ENCODE results near the gene FNDC3B.

- TF ChIP-seq CTCF (IDR thresholded peaks at IDR 0.05) (no peak), POLR2A (IDR thresholded peaks at IDR 0.05) (no peak), POLR2AphosphoS5 (IDR thresholded peaks at IDR 0.05) (no peak), EP300 (IDR thresholded peaks at IDR 0.05) (no peak)
Observed at GRCh38 chr3:172181932-172182586, 142.7 kb downstream of the FNDC3B start.
